Brain pericyte (primary cell): ENCODE results near the gene SLC4A3.
"Not testable (repeated sequence)": the region's sequence is repeated elsewhere in the genome, so short reads cannot be mapped to it uniquely, and the experiment has no call there.

Experiments
- DNase-seq: peaks from one replicate; pipeline ENCODE4 v3.0.0-alpha.2; 2012; ENCODE audit warnings: low read depth, low spot score

The SLC4A3 gene

DNA sequence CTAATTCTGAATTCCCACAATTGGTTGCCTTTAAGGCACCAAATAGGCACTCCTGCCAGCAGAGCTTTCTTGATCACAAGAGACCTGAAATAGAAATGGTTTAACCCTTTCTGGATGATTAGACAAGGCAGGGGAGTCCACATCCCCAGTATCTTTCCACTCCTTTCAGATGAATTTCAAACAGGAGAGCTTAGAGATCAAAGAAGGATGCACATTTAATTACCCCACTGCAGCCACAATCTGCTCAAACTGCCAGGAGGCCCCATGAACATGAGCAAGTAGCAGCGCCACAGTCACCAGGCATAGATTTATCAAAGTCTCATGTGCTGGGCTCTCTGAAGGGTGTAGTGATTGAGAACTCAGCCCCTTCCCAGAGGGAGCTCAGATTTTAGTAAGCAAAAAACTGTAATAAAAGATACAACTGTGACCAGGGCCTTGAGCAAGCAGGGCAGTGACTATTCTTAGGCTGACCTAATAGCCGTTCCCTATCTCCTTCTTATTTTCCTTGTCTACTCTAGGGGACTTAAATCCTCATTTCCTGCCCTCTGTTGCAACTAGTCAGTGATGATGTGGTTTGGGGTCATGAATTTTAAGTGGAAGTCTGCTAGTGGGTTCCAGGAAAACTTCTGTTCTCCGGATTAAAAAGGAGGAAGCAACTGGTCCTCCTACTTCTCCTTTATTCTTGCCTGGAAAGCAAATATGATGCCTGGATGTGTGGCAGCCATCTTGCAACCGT lies 53.7 kb downstream of the SLC4A3 start:
- DNase-seq, result no peak

DNA sequence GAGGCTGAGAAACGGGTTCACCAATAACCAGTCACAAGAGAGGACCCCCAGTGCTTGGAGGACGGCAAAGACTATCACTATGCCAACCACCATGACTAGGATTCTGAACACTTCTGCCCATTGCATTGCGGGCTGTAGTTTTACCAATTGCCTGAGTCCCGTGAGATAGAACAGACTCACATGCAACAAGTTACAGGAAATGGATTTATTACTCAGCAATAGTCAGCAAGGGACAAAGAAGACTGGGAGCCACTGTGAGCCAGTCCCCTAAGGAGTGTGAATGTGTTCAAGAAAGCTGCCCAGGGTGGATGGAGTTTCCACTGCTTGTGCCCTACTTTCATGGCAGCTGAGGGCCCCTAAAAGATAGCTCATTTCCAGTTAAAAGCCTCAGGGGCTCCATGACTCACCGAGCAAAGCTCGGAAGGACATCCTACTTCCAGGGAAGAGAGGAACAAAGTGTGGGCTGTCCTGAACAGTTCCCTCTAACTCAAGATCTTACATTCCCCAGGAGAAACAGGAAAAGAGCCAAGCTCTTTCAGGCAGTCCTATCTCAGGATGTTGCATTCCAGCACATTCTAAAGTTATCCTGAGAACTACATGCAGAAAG lies 54.4 kb downstream of the SLC4A3 start:
- DNase-seq, result no peak

DNA sequence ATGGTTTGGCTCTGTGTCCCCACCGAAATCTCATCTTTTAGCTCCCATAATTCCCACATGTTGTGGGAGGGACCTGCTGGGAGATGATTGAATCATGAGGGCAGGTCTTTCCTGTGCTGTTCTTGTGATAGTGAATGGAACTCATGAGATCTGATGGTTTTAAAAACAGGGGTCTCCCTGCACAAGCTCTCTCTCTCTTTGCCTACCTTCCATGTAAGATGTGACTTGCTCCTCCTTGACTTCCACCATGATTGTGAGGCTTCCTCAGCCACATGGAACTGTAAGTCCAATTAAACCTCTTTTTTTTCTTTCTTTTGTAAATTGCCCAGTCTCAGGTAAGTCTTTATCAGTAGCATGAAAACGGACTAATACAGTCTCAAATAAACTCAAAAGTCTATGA lies 56.0 kb downstream of the SLC4A3 start:
- not testable (repeated sequence) for DNase-seq

DNA sequence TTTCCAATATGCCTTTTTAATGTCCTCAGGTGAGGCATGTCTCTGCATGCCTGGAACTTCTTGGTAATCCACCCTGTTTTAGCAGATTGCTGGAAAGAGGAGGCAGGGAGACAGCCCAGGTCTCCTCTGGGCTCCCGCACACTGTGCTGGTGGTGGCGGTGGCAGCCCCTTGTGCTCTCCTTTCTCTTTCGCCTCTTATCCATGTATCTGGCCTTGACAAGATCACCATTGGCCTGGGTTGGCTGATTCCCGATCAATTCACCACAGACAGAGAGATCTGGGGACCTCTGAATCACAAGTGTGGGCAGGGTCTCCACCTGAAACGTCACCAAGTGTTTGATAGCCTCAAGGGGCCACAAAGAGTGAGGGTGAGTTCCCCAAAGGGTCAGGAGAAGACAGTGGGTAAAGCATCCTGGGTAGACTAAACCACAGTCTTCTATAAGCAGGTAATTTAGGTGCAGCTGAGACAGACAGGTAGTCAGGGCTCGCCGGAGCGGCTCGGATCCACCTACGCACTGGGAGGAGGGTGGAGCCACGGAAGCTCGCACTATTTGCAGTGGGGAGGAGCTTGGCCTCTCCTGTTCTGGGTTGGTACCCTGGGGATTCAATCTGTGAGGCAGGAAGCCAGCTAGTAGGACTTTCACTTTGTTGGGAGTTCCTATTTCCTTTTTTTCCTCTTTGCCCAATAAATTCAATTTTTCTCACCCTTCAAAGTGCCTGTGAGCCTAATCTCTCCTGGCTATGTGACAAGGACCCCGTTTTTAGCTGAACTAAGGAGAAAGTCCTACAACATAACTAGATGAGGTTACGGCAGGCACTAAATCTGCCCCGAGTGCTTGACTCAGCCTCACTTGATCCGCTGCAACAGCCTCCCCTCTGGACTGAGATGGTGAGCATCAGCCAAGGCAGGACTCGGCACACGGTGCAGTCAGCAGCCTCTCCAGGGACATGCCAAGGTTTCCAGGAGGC lies 57.6 kb downstream of the SLC4A3 start:
- no peak for DNase-seq

DNA sequence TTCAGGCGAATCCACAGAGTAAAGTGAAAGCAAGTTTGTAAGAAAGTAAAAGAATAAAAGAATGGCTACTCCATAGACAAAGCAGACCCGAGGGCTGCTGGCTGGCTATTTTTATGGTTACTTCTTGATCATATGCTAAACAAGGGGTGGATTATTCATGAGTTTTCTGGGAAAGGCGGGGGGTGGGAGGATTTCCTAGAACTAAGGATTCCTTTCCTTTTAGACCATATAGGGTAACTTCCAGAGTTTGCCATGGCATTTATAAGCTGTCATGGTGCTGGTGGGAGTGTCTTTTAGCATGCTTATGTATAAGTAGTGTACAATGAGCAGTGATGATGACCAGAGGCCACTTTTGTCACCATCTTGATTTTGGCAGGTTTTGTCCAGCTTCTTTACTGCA lies 59.8 kb downstream of the SLC4A3 start:
- DNase-seq, result no peak

DNA sequence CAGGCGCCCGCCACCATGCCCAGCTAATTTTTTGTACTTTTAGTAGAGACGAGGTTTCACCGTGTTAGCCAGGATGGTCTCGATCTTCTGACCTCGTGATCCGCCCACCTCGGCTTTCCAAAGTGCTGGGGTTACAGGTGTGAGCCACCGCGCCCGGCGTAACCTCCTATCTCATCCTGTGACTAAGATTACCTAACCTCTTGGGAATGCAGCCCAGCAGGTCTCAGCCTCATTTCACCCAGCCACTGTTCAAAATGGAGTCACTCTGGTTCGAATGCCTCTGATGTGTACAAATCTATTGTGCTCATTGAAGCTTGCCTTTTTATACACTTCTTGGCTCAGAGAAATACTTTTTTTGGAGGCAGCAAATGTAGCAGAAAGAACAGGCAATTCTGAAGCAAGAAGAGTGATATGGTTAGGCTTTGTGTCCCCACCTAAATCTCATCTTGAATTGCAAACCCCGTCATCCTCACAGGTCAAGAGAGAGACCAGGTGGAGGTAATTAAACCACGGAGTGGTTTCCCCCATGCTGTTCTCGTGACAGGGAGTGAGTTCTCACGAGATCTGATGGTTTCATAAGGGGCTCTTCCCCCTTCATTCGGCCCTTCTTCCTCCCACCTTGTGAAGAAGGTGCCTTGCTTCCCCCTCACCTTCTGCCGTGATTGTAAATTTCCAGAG lies 60.6 kb downstream of the SLC4A3 start:
- no peak for DNase-seq

DNA sequence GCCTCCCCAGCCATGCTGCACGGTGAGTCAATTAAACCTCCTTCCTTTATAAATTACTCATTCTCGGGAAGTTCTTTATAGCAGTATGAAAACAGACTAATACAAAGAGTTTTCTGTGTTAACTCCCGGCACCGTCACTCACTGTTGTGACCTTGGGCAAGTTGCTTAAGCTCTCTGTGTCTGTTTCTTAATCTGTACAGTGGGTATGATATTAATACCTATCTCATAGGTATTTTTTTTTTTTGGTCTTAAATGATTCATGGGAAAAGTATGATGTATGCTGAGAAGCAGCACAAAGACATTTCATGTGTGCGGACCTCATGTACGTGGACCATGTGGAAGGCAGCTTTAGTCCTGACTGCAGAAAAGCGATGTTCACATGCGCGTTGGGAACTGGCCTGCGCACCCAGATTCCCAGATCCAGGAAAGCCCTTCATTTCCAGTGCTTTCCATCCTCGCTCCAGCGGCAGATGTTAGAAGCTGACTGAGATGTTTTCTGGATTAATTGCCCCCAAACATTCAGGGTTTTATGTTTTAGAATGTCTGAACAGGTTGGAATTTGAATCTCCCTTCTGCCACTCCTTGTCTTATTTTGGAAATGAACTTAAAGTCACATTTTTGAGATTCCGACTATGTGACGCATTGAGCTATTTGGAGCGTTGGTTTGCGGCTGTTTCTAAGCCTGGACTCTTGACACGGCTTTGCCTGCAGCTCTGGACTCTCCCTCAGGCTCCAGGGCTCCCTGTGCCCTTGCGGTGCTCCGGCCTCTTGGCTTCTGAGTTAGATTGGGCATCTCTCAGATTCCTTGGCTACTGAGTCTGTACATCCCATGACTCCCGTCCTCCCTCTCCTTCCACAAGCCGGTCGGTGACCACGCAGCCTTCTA lies 61.4 kb downstream of the SLC4A3 start:
- DNase-seq, result no peak

DNA sequence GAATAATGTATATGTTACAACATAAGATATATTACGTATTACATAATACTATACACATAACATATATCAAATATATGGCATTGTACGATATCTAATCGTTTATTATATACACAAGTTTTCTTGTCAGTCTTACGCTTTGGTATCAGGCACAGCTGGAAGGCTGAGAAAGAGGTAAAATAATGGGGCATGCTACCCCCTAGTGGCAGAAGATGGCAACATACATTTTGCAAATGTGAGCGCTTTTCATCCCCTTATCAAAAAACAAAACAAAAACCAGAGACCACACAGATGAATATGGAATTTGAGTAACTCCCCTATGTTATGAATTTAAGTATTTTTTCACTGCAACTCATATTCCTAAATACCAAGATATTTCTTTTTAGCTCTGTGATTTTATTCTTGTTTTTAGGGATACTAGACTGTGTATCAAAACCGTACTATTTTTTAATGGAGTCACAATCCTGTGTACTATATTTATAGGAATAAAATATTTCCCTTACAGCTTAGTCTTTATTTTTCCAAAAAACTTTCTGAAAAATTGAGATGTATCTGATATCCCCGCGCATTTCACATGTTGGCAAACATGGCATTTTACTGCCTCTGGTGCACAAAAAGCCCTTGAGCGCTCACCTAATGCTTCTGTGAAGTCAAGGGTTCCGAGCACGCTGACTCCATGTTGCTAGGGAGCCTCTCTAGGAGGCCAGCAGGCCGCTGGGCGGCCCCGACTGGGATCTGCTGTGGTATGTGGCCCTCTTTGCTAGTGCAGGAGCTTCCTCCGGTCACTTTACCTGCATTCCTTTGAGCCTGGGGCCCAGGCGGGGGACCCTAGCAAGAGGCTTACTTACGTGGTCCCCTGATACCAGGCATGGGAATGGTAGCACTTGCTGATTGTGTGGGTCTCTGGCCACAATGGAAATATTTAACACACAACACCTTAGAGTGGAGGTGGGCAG lies 62.5 kb downstream of the SLC4A3 start:
- DNase-seq, result peak; percentile 20

DNA sequence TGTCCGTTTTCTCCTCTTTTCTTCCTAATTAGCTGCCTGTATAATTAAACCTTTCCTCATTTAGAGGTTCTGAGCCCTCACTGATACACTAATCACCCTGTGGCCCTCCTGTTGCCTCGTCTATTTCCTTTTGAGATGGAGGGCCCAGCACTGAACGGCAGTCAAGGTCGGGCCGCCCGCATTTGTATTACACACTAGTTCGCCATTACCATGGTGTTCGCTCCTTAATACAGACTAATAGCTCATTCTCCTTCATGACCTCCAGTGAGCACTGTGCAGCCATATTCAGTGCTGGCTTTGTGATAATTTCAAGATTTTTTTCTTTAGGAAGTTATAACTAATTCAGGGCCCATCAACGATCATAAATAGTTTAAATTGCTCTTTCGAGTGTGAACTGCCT lies 64.1 kb downstream of the SLC4A3 start:
- no peak for DNase-seq
